Kidney (tissue), 14 donors: ENCODE results near the gene RHOF. TPM values are rescaled to one million over a fixed set of nuclear protein-coding genes. Genes with fewer than 3 reads are reported as not detected.
"Not testable (repeated sequence)": the region's sequence is repeated elsewhere in the genome, so short reads cannot be mapped to it uniquely, and the experiment has no call there.

Experiments used
- DNase-seq, 5 donors: peaks; one replicate each; pipeline ENCODE4 v3.0.0-alpha.2; 2013 to 2020
- FAIRE-seq: peaks from 2 replicates; lab custom pipeline; 2012; peaks lifted over from hg19 to GRCh38; lab: Jason Lieb, UNC
- H3K27ac ChIP-seq, 2 donors: one replicate each; pipeline ENCODE4 v1.7.0; 2013; ENCODE audit warnings: low read depth in 2 of 2, low read length in 2 of 2, inconsistent platforms in 1 of 2
- H3K27me3 ChIP-seq: one replicate; pipeline ENCODE4 v1.7.1; 2013; ENCODE audit warnings: low read length, inconsistent platforms; ENCODE audit not compliant: control insufficient read depth, insufficient read depth
- H3K36me3 ChIP-seq, 3 donors: one replicate each; pipeline versions ENCODE4 v1.7.0 to v1.7.1; 2013; ENCODE audit warnings: low read length in 3 of 3, control low read depth in 1 of 3, inconsistent platforms in 1 of 3; ENCODE audit not compliant: insufficient read depth in 3 of 3, control insufficient read depth in 2 of 3
- H3K4me1 ChIP-seq, 3 donors: one replicate each; pipeline versions ENCODE4 v1.7.0 to v1.7.1; 2013; ENCODE audit warnings: low read length in 3 of 3, inconsistent platforms in 1 of 3, low read depth in 1 of 3; ENCODE audit not compliant: control insufficient read depth in 2 of 3, insufficient read depth in 2 of 3
- H3K4me3 ChIP-seq, 3 donors: one replicate each; pipeline versions ENCODE4 v1.7.0 to v1.8.1; 2013; ENCODE audit warnings: low read length in 3 of 3, control low read depth in 1 of 3, inconsistent platforms in 1 of 3
- H3K9ac ChIP-seq, 3 donors: one replicate each; pipeline versions ENCODE4 v1.7.0 to v1.7.1; 2013; ENCODE audit warnings: low read length in 3 of 3, control low read depth in 1 of 3, inconsistent platforms in 1 of 3
- H3K9me3 ChIP-seq, 3 donors: one replicate each; pipeline versions ENCODE4 v1.7.0 to v1.7.1; 2013; ENCODE audit warnings: low read length in 3 of 3, control low read depth in 1 of 3, inconsistent platforms in 1 of 3; ENCODE audit not compliant: control insufficient read depth in 2 of 3, insufficient read depth in 1 of 3
- CTCF ChIP-seq: IDR thresholded peaks from 3 replicates; pipeline ENCODE4 v1.5.1; 2012; ENCODE audit warnings: mild to moderate bottlenecking, moderate library complexity, borderline replicate concordance; ENCODE audit not compliant: insufficient read depth; ENCODE audit errors: extremely low read depth
- intact Hi-C: fragments of 100-400 bp; cut with DNase I; formaldehyde crosslinking; loops from one replicate; pipeline ENCODE4 v1.11.1; 2022
- polyA plus RNA-seq: library from polyadenylated mRNA; stranded (reverse); fragments of 350-450 nt; fragmentation: Illumina TruSeq; extraction: RNeasy Lipid Tissue Mini Kit (QIAGEN cat#74804); gene quantifications from one replicate; pipeline ENCODE4 v1.2.3, GENCODE V29; 2014; ENCODE audit warnings: low read depth, low replicate concordance; ENCODE audit not compliant: insufficient read depth
- total RNA-seq: library from RNA; stranded (reverse); fragmentation: NEBNext Ultra II Directional; extraction: Animal tissue kit (Norgen Biotek cat#: 25700); gene quantifications from one replicate; pipeline ENCODE4 v1.2.1, GENCODE V29; 2021
- donor health status: control.
- donor health status: control.
- donor health status: control.
- donor health status: control.
- donor health status: control.
- donor health status: DM: yes; HTN: yes; CAD: no.
- donor health status: Normal renal cell carcinoma (clear cell type).

The RHOF gene
- total and polyA plus RNA-seq, 2 donors from 2014 or later: 23.9 to 42.6 TPM

- TF ChIP-seq CTCF: no peak
- H3K4me1 ChIP-seq: peaks cover 5 to 9% (median 7%) of the 10 kb centered on the region in 3 donors
- H3K9me3 ChIP-seq: no peaks in the 10 kb centered on the region
- H3K4me3 ChIP-seq: no peak overlapping the region
- peak overlapping the region; percentile 34 to 68 for H3K27ac ChIP-seq
- peaks cover 0 to 3% (median 0%) of the 10 kb centered on the region in 3 donors for H3K36me3 ChIP-seq
- intact Hi-C loops: no loop called here
- H3K9ac ChIP-seq: no peak overlapping the region
- FAIRE-seq (no peak), DNase-seq (peak; percentile 70 to 93 (median 85))
- no peaks in the 10 kb centered on the region for H3K27me3 ChIP-seq
Observed at GRCh38 chr12:121748571-121749265, 44.8 kb downstream of the RHOF start.

GRCh38 chr12:121748218-121748570 lies 45.3 kb downstream of the RHOF start:
- Histone ChIP-seq H3K27me3 (no peaks in the 10 kb centered on the region), H3K4me3 (no peak overlapping the region), H3K9me3 (no peaks in the 10 kb centered on the region), H3K27ac (peak overlapping the region; percentile 32 to 68), H3K9ac (no peak overlapping the region), H3K36me3 (peaks cover 0 to 3% (median 0%) of the 10 kb centered on the region in 3 donors), H3K4me1 (peaks cover 5 to 9% (median 7%) of the 10 kb centered on the region in 3 donors)
- FAIRE-seq (no peak), DNase-seq (no peak)
- intact Hi-C loops: no loop called here
- TF ChIP-seq CTCF: no peak

GRCh38 chr12:121745545-121745944 lies 47.9 kb downstream of the RHOF start:
- H3K9ac ChIP-seq, DNase-seq, H3K36me3 ChIP-seq, H3K27me3 ChIP-seq, H3K9me3 ChIP-seq, H3K4me3 ChIP-seq, H3K4me1 ChIP-seq, H3K27ac ChIP-seq, FAIRE-seq, intact Hi-C loops: not testable (repeated sequence)

GRCh38 chr12:121741743-121742142 lies 51.7 kb downstream of the RHOF start:
- Histone ChIP-seq H3K36me3 (no peaks in the 10 kb centered on the region), H3K9me3 (no peaks in the 10 kb centered on the region), H3K4me3 (no peak overlapping the region), H3K27me3 (no peaks in the 10 kb centered on the region), H3K27ac (no peak overlapping the region), H3K9ac (no peak overlapping the region), H3K4me1 (no peaks in the 10 kb centered on the region)
- intact Hi-C loops: no loop called here
- no peak for FAIRE-seq
- TF ChIP-seq CTCF: no peak
- no peak for DNase-seq
